GM13977 (cell line): ENCODE measurements around the gene TMED10.

ENCODE experiments used
- DNase-seq: peaks from one replicate; pipeline ENCODE4 v3.0.0; 2012; ENCODE audit warnings: low spot score
- in situ Hi-C: fragments of 300-500 bp; cut with MboI; formaldehyde crosslinking; loops from one replicate; pipeline ENCODE4 v1.12.0; 2022; ENCODE audit warnings: low sequenced_read_pairs, low pct_unique_long_range_greater_than_20kb, mixed read lengths, inconsistent platforms; ENCODE audit not compliant: unreplicated experiment
- TF ChIP-seq, protein P1 (sequence below): IDR thresholded peaks from 2 replicates; pipeline ENCODE4 v1.5.1; 2012; ENCODE audit warnings: mild to moderate bottlenecking, control low read depth; ENCODE audit not compliant: insufficient read depth; ENCODE audit errors: extremely low read depth, missing control alignments

The TMED10 gene

DNA sequence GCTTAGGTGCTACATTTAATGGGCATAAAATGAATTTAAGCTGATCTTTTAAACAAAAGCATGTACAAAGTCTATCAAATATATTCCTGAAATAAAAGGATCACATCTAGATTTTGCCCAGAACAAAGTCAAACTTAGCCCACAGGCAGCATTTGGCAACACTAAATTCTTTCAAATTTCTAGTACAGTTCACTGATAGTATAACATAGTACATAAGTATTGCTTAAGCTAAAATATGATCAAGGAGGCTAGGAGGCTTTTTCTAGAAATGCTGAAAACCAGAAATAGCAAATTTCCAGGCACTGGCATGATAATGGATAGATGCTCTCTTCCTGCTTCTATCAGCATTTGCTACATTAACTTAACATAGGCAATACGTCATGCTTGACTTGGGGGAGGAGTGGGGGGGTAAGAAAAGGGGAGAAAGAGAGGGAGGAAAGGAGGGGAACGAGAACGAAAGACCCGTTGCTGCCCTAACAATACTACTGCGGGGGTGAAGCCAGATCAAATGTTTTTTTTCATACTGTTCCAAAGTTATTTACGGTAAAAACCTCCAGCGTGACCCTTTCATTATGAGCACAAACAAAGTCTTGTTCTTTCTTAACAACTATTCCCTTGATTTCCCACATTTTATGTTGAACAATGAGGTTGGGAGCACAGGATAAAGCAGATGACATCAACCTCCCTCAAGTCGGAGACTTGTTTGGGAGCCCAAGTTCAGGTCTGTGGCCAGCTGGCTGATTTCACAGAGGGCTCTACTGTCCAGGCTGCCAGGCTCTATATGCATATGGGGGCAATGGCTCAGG, 10.6 kb downstream of the TMED10 start:
- no peak for DNase-seq
- in situ Hi-C loops, result no loop called here
- TF ChIP-seq, protein P1, sequence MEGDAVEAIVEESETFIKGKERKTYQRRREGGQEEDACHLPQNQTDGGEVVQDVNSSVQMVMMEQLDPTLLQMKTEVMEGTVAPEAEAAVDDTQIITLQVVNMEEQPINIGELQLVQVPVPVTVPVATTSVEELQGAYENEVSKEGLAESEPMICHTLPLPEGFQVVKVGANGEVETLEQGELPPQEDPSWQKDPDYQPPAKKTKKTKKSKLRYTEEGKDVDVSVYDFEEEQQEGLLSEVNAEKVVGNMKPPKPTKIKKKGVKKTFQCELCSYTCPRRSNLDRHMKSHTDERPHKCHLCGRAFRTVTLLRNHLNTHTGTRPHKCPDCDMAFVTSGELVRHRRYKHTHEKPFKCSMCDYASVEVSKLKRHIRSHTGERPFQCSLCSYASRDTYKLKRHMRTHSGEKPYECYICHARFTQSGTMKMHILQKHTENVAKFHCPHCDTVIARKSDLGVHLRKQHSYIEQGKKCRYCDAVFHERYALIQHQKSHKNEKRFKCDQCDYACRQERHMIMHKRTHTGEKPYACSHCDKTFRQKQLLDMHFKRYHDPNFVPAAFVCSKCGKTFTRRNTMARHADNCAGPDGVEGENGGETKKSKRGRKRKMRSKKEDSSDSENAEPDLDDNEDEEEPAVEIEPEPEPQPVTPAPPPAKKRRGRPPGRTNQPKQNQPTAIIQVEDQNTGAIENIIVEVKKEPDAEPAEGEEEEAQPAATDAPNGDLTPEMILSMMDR, result no peak

DNA sequence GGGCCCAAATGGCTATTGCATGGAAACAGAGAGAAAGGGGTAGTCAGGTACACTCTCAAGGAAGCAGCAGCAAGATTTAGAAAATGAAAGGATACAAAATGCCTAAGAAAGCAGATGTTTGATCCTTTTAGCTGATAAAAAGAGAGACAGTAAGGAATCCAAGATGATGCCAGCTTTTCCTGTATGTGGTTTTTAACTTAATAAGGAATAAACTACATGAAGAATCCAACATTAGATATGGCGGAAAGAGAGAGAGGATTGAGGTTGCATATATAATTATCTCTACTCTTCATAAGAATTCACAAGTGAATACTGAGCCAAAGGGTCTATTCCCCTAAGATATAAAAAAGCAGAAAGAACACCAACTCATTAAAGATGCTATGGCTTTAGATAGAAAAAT, 11.6 kb downstream of the TMED10 start:
- in situ Hi-C loops, result no loop called here
- DNase-seq, result no peak
- TF ChIP-seq, protein P1, result no peak

DNA sequence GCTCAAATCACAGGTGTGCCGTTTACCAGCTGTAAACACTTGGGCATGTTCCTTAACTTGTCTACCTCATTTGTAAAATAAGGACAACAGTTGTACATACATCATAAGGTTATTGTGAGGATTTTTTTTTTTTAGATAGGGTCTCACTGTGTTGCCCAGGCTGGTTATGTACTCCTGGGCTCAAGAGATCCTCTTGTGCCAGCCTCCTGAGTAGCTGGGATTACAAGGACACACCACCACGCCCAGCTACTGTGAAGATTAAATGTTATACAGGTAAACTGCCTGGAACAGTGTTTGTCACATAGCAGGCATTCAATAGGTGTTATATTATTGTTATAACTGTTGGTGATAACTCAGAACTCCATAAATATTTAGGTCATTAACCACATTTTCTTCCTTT, 12.7 kb downstream of the TMED10 start:
- TF ChIP-seq, protein P1, result no peak
- DNase-seq, result no peak
- in situ Hi-C loops, result no loop called here

DNA sequence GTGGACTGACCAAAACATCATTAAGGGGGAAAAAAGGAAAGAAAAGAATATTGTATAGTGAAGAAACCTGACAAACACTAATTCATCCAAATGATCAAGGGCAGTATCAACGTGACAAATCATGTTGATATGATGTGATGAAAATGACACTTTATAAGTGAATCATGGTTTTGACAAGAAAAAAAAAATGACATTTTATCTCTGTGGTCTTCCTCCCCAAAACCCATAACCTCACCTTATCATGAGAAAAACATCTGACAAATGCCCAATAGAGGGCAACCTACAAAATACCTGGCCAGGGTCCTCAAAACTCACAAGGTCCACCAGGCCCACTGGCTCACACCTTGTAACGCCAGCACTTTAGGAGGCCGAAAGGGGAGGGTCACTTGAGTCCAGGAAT, 13.8 kb downstream of the TMED10 start:
- in situ Hi-C loops, result no loop called here

DNA sequence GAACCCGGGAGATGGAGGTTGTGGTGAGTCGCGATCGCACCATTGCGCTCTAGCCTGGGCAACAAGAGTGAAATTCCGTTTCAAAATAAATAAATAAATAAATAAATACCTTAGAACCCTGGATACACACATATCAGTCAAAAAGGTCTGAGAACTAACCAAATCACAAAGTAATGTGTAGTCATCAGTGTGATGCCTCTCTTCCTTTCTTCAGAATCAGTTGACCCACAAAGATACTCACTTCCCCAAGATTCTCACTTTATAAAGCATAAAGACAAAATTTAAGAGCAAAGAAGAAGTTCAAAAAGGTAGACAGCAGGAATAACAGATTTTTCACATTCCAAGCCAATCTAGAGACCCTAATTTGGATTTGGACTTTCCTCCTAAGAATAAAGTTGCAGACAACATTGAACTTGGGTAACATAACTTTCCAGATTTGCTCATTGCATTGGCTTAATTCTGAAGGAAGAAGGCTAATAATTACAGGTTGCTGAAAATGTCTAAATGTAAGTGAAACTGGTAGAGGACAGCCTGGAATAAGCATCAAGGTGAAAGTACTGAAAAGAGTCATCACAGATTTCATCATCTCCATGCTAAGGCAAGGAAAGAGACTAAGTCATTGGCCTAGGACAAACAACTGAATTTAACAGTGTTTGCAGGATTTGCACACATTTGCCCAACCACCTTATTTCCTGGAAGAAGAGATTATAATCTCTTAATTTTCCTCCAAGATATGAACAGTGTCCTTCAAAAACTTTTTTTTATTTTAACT, 17.4 kb downstream of the TMED10 start:
- in situ Hi-C loops, result no loop called here
- TF ChIP-seq, protein P1, result no peak
- no peak for DNase-seq

More for the DNA sequence above, 13.8 kb downstream of the TMED10 start:
- DNase-seq, result no peak
- TF ChIP-seq, protein P1, result peak; percentile 31

DNA sequence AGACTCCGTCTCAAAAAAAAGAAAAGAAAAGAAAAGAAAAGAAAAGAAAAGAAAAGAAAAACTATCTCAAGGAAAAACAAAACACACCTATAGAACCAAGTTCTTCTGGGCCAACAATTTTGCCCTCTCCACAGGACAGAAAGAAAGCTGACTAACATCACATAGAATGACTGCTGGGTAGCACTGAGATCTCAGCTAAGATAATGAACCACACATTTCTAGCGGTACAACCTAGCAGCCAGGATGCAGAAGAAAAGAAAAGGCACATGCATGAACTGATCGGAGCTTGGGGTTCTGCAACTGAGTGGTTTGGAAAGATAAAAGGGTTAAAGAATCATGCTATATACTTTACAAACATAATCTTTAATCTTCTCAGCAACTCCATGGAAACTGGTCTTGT, 19.5 kb downstream of the TMED10 start:
- no peak for DNase-seq
- in situ Hi-C loops, result no loop called here
- TF ChIP-seq, protein P1, result no peak
